ENCODE results near the gene NOS2. TPM values are rescaled to one million over a fixed set of nuclear protein-coding genes. Genes with fewer than 3 reads are reported as not detected.
"Not testable (repeated sequence)": the region's sequence is repeated elsewhere in the genome, so short reads cannot be mapped to it uniquely, and the experiment has no call there.

NOS2 gene
- under 1 TPM in 1 of 2 experiments, not detected in 1; 0.04 TPM for total RNA-seq

- CTCF ChIA-PET: interaction anchor here (0.6 to 1.6 kb wide), 2 partner anchors 93 to 456 kb away, joined by 4 to 5 read pairs; partner anchors contain the start of gene LYRM9
- POLR2A ChIA-PET: no interaction called here
Measured at GRCh38 chr17:27800522-27800921, at the start of gene NOS2. Gene NOS2, minus strand, starts transcription at chr17:27800529. Its CDS starts 1,720 bp downstream, at chr17:27798809.

- CTCF ChIA-PET: interaction anchor here (0.5 to 1.4 kb wide), 2 partner anchors 45 to 350 kb away, joined by 3 to 5 read pairs; no protein-coding TSS in a partner anchor
- POLR2A ChIA-PET: no interaction called here
Measured at GRCh38 chr17:27849474-27850185, 49.3 kb upstream of the NOS2 start.

- CTCF ChIA-PET: no interaction called here
- POLR2A ChIA-PET: no interaction called here
Measured at GRCh38 chr17:27848931-27849330, 48.6 kb upstream of the NOS2 start.

GRCh38 chr17:27846808-27847307 lies 46.5 kb upstream of the NOS2 start:
- ChIA-PET POLR2A (interaction anchor here (0.6 to 1.2 kb wide), 2 partner anchors 36 to 87 kb away, joined by 3 read pairs; no protein-coding TSS in a partner anchor), CTCF (interaction anchor here (0.7 kb wide), 1 partner anchor 41 kb away, joined by 3 read pairs; no protein-coding TSS in a partner anchor)

- ChIA-PET CTCF (interaction anchor here (0.7 kb wide), 1 partner anchor 40 kb away, joined by 3 read pairs; no protein-coding TSS in a partner anchor), POLR2A (interaction anchor here (0.6 to 1.2 kb wide), 2 partner anchors 36 to 86 kb away, joined by 3 read pairs; no protein-coding TSS in a partner anchor)
Measured at GRCh38 chr17:27846042-27846655, 45.8 kb upstream of the NOS2 start.

- ChIA-PET CTCF (no interaction called here), POLR2A (no interaction called here)
Measured at GRCh38 chr17:27845264-27846041, 45.1 kb upstream of the NOS2 start.

- ChIA-PET CTCF (no interaction called here), POLR2A (no interaction called here)
Measured at GRCh38 chr17:27840688-27841087, 40.4 kb upstream of the NOS2 start.

- CTCF ChIA-PET, POLR2A ChIA-PET: not testable (repeated sequence)
Measured at GRCh38 chr17:27840406-27840678, 40.0 kb upstream of the NOS2 start.

- CTCF ChIA-PET, POLR2A ChIA-PET: not testable (repeated sequence)
Measured at GRCh38 chr17:27839571-27840405, 39.5 kb upstream of the NOS2 start.

GRCh38 chr17:27838607-27839006 lies 38.3 kb upstream of the NOS2 start:
- CTCF ChIA-PET: not testable (repeated sequence)

GRCh38 chr17:27837769-27838168 lies 37.4 kb upstream of the NOS2 start:
- CTCF ChIA-PET: interaction anchor here (1.4 kb wide), 1 partner anchor 42 kb away, joined by 4 read pairs; no protein-coding TSS in a partner anchor
- POLR2A ChIA-PET: not testable (repeated sequence)

More at GRCh38 chr17:27838607-27839006, 38.3 kb upstream of the NOS2 start:
- POLR2A ChIA-PET: not testable (repeated sequence)

- POLR2A ChIA-PET: no interaction called here
Measured at GRCh38 chr17:27836651-27837050, 36.3 kb upstream of the NOS2 start.

GRCh38 chr17:27834571-27834970 lies 34.2 kb upstream of the NOS2 start:
- POLR2A ChIA-PET: no interaction called here
- CTCF ChIA-PET: interaction anchor here (0.6 kb wide), 1 partner anchor 51 kb away, joined by 4 read pairs; no protein-coding TSS in a partner anchor

More at GRCh38 chr17:27836651-27837050, 36.3 kb upstream of the NOS2 start:
- CTCF ChIA-PET: interaction anchor here (0.9 to 1.4 kb wide), 2 partner anchors 24 to 43 kb away, joined by 4 read pairs; no protein-coding TSS in a partner anchor

GRCh38 chr17:27832831-27833230 lies 32.5 kb upstream of the NOS2 start:
- CTCF ChIA-PET: no interaction called here
- POLR2A ChIA-PET: no interaction called here

GRCh38 chr17:27829888-27830287 lies 29.6 kb upstream of the NOS2 start:
- POLR2A ChIA-PET: not testable (repeated sequence)

GRCh38 chr17:27829143-27829711 lies 28.9 kb upstream of the NOS2 start:
- CTCF ChIA-PET, POLR2A ChIA-PET: not testable (repeated sequence)

More at GRCh38 chr17:27829888-27830287, 29.6 kb upstream of the NOS2 start:
- CTCF ChIA-PET: not testable (repeated sequence)

- ChIA-PET CTCF (no interaction called here), POLR2A (no interaction called here)
Measured at GRCh38 chr17:27825459-27825858, 25.1 kb upstream of the NOS2 start.

- POLR2A ChIA-PET: no interaction called here
Measured at GRCh38 chr17:27824745-27825144, 24.4 kb upstream of the NOS2 start.

GRCh38 chr17:27824176-27824715 lies 23.9 kb upstream of the NOS2 start:
- CTCF ChIA-PET: no interaction called here
- POLR2A ChIA-PET: no interaction called here

More at GRCh38 chr17:27824745-27825144, 24.4 kb upstream of the NOS2 start:
- CTCF ChIA-PET: no interaction called here
